ENCODE data around the gene GPALPP1.
"Not testable (repeated sequence)": the region's sequence is repeated elsewhere in the genome, so short reads cannot be mapped to it uniquely, and the experiment has no call there.

Gene GPALPP1

DNA sequence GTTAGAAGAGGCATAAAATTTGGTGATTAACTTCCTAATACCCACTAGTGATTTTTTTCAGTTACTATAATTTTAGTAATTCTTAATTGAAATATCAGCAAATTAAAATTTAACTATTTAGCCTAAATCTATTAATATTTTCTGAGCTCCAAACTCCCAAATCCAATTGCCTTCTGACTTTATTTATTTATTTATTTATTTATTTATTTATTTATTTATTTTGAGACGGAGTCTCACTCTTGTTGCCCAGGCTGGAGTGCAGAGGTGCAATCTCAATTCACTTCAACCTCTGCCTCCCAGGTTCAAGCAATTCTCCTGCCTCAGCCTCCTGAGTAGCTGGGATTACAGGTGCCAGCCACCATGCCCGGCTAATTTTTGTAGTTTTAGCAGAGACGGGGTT, 74.6 kb downstream of the GPALPP1 start:
- DNase-seq (ENCODE audit: low spot score): not testable (repeated sequence)

- DNase-seq (ENCODE audit: low spot score): no peak
These were observed 75.6 kb downstream of the GPALPP1 start for GRCh38 chr13:45064889-45065288.

DNA sequence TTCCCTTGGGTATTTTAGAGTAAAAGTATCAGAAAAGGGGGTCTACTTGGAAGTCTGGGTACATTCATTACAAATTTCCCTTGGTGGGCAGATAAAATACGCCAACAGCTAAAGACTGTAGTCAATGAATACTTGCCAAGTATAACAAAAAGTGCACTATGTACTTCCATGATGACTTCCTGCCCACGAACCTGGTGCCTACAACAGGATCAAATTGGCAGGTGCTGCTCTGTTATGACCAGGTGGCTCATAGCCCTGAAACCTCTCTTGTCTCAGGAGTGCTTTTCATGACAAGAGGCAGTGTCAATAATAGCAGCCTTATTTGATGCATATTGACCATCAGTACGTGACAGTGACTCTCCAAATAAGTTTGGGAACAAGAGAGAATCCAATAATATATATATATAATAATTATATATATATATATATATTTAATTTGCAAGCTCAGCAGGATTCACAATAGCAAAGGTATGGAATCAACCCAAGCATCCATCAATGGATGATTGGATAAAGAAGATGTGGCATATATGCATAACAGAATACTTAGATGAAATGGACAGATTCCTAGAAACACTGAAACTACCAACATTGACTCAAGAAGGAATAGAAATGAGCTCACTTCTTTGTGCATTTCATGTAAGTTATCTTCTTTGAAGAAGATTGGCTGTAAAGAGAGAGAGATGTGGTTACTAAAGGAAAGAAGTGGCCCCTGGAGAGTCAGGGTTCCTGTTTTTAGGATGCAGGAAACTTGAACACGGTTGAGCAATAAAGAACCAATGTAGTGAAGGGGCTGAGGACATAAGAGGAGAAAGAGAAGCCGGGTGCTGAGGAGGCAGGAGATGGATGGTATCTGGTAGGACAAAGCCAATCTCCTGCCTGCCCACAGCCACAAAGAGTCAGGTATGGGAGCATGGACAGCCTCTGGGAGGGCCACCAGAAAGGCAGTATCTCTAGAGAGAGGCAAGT, 79.0 kb downstream of the GPALPP1 start:
- DNase-seq (ENCODE audit: low spot score): no peak

GRCh38 chr13:45073809-45074208, 84.5 kb downstream of the GPALPP1 start:
- no peak for DNase-seq (ENCODE audit: low spot score)

- DNase-seq (ENCODE audit: low spot score): no peak
These were observed 85.4 kb downstream of the GPALPP1 start for GRCh38 chr13:45074721-45075120.

DNA sequence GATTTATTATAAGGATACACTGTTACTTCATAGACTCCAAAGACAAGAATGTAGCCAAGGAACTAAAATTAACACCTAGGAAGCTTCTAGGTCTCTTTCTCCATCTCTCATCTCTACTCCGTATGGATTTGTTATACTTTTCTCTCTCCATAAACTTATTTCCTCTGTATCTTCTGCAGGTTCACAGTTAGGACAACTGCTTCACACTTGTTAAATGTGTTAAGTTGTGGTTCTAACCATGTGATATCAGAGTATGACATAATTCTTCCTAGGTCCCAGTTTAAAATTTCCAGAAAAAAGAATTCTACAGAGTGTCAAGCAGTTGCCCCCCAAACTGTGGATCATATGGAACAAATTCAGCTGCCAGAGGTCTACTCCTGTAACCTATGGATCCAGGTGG, 88.7 kb downstream of the GPALPP1 start:
- no peak for DNase-seq (ENCODE audit: low spot score)

Measured in hematopoietic multipotent progenitor cell treated with erythropoietin and hydrocortisone succinate and interleukin-3 and kit ligand, for 17 days (in vitro differentiated cells).